ENCODE measurements around the gene CHMP3. TPM values are rescaled to one million over a fixed set of nuclear protein-coding genes. Genes with fewer than 3 reads are reported as not detected.
A peak's percentile ranks its signal among the peaks of the same experiment; 100 is the strongest.
"Not testable (repeated sequence)": the region's sequence is repeated elsewhere in the genome, so short reads cannot be mapped to it uniquely, and the experiment has no call there.

The CHMP3 gene
- 86.3 and 130 TPM in 2 replicates for total RNA-seq (2014; rRNA removed; shearing (Covaris generic))

GRCh38 chr2:86562922-86563649, at the start of gene CHMP3:
Gene CHMP3 (minus strand): TSS chr2:86563443. CDS start chr2:86563348, 95 bp downstream.
- peak; percentile 97 to 98 for DNase-seq (ENCODE audit: low read depth in 1 of 2, low spot score in 2 of 2)
- peaks cover 11% of the 10 kb centered on the region for H3K4me1 ChIP-seq (replicated peaks)
- H3K9me3 ChIP-seq (replicated peaks): no peaks in the 10 kb centered on the region
- peak within 1 kb of the TSS; percentile 99 for H3K27ac ChIP-seq
- H3K27me3 ChIP-seq (replicated peaks): no peaks in the 10 kb centered on the region
- H3K4me3 ChIP-seq: peak within 1 kb of the TSS; percentile 71
- H3K36me3 ChIP-seq: peaks cover 19% of the 10 kb centered on the region

DNA sequence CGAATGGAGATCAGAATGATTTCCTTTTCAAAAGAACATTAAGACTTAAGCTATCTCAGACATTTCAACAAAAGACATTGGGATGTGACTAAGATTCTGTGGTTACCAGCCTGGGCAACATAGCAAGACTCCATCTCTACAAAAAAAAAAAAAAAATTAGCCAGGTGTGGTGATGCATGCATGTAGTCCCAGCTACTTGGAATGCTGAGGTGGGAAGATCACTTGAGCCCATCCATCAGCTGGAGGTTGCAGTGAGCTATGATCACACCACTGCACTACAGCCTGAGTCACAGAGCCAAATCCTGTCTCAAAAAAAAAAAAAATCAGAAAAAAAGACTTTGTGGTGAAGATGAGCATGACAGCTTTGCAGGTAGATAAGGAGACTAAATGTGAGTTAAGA, 47.6 kb upstream of the CHMP3 start:
- no peaks in the 10 kb centered on the region for H3K9me3 ChIP-seq (replicated peaks)

GRCh38 chr2:86608832-86609410, 45.7 kb upstream of the CHMP3 start:
- H3K9me3 ChIP-seq (replicated peaks): 0 out of 2 replicates have a peak, but pooled peaks cover 2% of the 10 kb centered on the region
- no peaks in the 10 kb centered on the region for H3K27me3 ChIP-seq (replicated peaks)
- no peak overlapping the region for H3K4me3 ChIP-seq
- no peak overlapping the region for H3K27ac ChIP-seq
- H3K4me1 ChIP-seq (replicated peaks): no peaks in the 10 kb centered on the region
- H3K36me3 ChIP-seq: peaks cover 26% of the 10 kb centered on the region
- no peak for DNase-seq (ENCODE audit: low read depth in 1 of 2, low spot score in 2 of 2)

More for the DNA sequence above, 47.6 kb upstream of the CHMP3 start:
- H3K4me3 ChIP-seq: no peak overlapping the region
- no peaks in the 10 kb centered on the region for H3K27me3 ChIP-seq (replicated peaks)
- peaks cover 24% of the 10 kb centered on the region for H3K36me3 ChIP-seq
- H3K4me1 ChIP-seq (replicated peaks): no peaks in the 10 kb centered on the region
- no peak overlapping the region for H3K27ac ChIP-seq
- no peak for DNase-seq (ENCODE audit: low read depth in 1 of 2, low spot score in 2 of 2)

GRCh38 chr2:86603905-86604304, 40.7 kb upstream of the CHMP3 start:
- no peak overlapping the region for H3K4me3 ChIP-seq
- H3K27me3 ChIP-seq (replicated peaks): no peaks in the 10 kb centered on the region
- H3K27ac ChIP-seq: no peak overlapping the region
- H3K36me3 ChIP-seq: peaks cover 9% of the 10 kb centered on the region
- no peaks in the 10 kb centered on the region for H3K4me1 ChIP-seq (replicated peaks)
- H3K9me3 ChIP-seq (replicated peaks): 0 out of 2 replicates have a peak, but pooled peaks cover 2% of the 10 kb centered on the region
- no peak for DNase-seq (ENCODE audit: low read depth in 1 of 2, low spot score in 2 of 2)

DNA sequence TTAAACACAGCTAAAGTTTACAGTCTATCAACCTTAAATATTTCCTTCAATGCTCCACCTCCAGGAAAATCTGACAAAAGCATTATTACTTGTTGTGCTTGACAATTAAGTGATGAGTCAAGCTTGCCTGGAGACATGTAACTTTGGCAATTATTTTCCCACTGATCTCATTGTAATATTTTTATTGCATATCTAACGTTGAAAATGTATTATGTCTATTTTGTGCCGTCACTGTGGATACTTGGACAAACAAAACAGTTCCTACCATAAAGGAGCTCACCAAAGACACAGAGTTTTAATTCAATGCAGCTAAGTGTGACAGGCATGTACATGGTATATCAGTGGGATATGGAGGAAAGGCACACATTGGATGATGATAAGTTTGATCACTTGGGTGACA, 35.7 kb upstream of the CHMP3 start:
- Histone ChIP-seq H3K27ac (no peak overlapping the region), H3K4me3 (no peak overlapping the region), H3K4me1 (replicated peaks) (no peaks in the 10 kb centered on the region), H3K36me3 (no peaks in the 10 kb centered on the region), H3K9me3 (replicated peaks) (no peaks in the 10 kb centered on the region), H3K27me3 (replicated peaks) (no peaks in the 10 kb centered on the region)
- DNase-seq (ENCODE audit: low read depth in 1 of 2, low spot score in 2 of 2): no peak

DNA sequence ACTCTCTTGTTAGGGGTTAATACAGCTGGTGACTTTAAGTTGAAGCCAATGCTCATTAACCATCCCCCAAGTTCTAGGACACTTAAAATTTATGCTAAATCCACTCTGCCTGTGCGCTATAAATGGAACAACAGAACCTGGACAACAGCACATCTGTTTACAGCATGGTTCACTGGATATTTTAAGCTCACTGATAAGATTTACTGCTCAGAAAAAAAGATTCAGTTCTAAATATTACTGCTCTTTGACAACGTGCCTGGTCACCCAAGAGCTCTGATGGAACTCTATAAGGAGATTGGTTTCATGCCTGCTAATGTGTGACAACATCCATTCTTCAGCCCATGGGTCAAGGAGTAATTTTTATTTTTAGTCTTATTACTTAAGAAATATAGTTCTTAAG, 32.9 kb upstream of the CHMP3 start:
- Histone ChIP-seq H3K9me3 (replicated peaks) (no peaks in the 10 kb centered on the region), H3K27ac (no peak overlapping the region), H3K4me3 (no peak overlapping the region), H3K27me3 (replicated peaks) (no peaks in the 10 kb centered on the region), H3K36me3 (no peaks in the 10 kb centered on the region), H3K4me1 (replicated peaks) (no peaks in the 10 kb centered on the region)
- no peak for DNase-seq (ENCODE audit: low read depth in 1 of 2, low spot score in 2 of 2)

DNA sequence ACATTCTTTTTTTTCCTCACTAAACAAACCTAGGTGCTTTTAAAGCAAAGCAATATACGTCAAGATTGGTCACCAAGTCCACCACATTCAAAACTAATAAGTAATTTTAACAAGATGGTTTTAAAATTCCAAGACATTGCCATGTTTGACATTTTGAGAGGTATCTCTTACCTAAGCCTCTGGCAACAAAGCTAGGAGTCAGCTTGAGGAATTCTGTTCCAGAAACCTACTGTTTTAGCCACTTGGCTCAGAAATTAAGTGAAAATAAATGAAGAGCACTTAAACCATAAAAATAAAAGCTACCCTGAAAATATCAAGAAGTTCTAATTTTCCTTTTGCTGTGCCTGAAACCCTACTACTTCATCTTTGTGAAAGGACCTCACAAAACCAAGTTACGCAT, 30.0 kb upstream of the CHMP3 start:
- DNase-seq (ENCODE audit: low read depth in 1 of 2, low spot score in 2 of 2): no peak
- H3K27ac ChIP-seq: no peak overlapping the region
- no peaks in the 10 kb centered on the region for H3K27me3 ChIP-seq (replicated peaks)
- no peaks in the 10 kb centered on the region for H3K9me3 ChIP-seq (replicated peaks)
- H3K4me3 ChIP-seq: no peak overlapping the region
- H3K4me1 ChIP-seq (replicated peaks): no peaks in the 10 kb centered on the region
- H3K36me3 ChIP-seq: no peaks in the 10 kb centered on the region

DNA sequence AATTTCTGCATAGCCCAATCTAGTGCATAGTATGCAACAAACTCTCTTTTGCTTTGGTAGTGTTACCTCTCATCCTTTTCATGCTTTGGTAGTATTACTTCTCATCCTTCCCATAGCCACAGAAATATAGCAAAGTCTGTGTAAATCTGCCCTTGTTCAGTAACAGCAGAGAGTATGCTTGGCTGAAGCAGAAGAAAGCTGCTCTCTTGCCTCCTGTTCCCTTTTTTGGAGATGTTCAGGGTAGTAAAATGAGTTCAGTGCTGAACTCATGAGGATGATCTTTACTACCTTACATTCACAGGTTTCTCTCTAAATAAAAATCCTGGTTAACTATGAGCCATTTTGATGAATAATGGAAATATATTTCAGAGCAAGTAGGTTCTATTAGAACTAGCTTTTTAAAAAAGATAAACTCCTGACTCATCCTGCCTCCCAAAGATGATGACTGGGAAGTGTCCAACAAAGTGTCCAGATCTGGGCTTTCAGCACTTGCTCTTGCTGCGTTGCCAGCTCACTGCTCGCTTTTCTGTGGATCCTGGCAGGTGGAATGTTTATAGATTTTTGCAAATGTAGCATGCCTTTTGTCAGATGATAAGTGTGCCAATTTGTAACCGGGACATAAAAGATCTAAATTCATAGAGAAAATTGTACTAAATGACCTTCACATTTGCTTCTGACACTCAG, 29.4 kb upstream of the CHMP3 start:
- no peaks in the 10 kb centered on the region for H3K9me3 ChIP-seq (replicated peaks)
- no peaks in the 10 kb centered on the region for H3K36me3 ChIP-seq
- no peak overlapping the region for H3K27ac ChIP-seq
- no peak for DNase-seq (ENCODE audit: low read depth in 1 of 2, low spot score in 2 of 2)
- H3K27me3 ChIP-seq (replicated peaks): no peaks in the 10 kb centered on the region
- H3K4me3 ChIP-seq: no peak overlapping the region
- H3K4me1 ChIP-seq (replicated peaks): no peaks in the 10 kb centered on the region

DNA sequence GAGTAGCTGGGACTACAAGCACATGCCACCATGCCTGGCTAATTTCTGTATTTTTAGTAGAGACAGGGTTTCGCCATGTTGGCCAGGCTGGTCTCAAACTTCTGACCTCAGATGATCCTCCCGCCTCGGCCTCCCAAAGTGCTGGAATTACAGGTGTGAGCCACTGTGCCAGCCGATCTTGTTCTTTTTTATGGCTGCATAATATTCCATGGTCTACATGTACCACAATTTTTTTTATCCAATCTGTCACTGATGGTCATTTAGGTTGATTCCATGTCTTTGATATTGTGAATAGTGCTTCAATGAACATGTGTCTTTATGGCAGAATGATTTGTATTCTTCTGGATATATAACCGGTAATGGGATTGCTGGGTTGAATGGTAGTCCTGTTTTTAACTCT, 26.5 kb upstream of the CHMP3 start:
- not testable (repeated sequence) for H3K9me3 ChIP-seq (replicated peaks); DNase-seq (ENCODE audit: low read depth in 1 of 2, low spot score in 2 of 2); H3K4me3 ChIP-seq; H3K36me3 ChIP-seq; H3K27me3 ChIP-seq (replicated peaks); H3K27ac ChIP-seq; H3K4me1 ChIP-seq (replicated peaks)

GRCh38 chr2:86584151-86584913, 21.1 kb upstream of the CHMP3 start:
- Histone ChIP-seq H3K36me3 (no peaks in the 10 kb centered on the region), H3K4me1 (replicated peaks) (no peaks in the 10 kb centered on the region), H3K27me3 (replicated peaks) (no peaks in the 10 kb centered on the region; the same call in 1 of the 2 replicates), H3K4me3 (no peak overlapping the region), H3K9me3 (replicated peaks) (no peaks in the 10 kb centered on the region), H3K27ac (no peak overlapping the region)
- no peak for DNase-seq (ENCODE audit: low read depth in 1 of 2, low spot score in 2 of 2)

- Histone ChIP-seq H3K4me3 (no peak overlapping the region), H3K4me1 (replicated peaks) (no peaks in the 10 kb centered on the region), H3K27ac (no peak overlapping the region), H3K27me3 (replicated peaks) (no peaks in the 10 kb centered on the region; the same call in 1 of the 2 replicates), H3K36me3 (no peaks in the 10 kb centered on the region), H3K9me3 (replicated peaks) (no peaks in the 10 kb centered on the region)
- DNase-seq (ENCODE audit: low read depth in 1 of 2, low spot score in 2 of 2): no peak
These were observed 17.3 kb upstream of the CHMP3 start for GRCh38 chr2:86580560-86580959.

- Histone ChIP-seq H3K4me3 (no peak overlapping the region), H3K4me1 (replicated peaks) (no peaks in the 10 kb centered on the region), H3K27ac (no peak overlapping the region), H3K9me3 (replicated peaks) (no peaks in the 10 kb centered on the region), H3K27me3 (replicated peaks) (no peaks in the 10 kb centered on the region), H3K36me3 (no peaks in the 10 kb centered on the region)
- no peak for DNase-seq (ENCODE audit: low read depth in 1 of 2, low spot score in 2 of 2)
These were observed 14.7 kb upstream of the CHMP3 start for GRCh38 chr2:86577817-86578456.

GRCh38 chr2:86570059-86570458, 6.8 kb upstream of the CHMP3 start:
- Histone ChIP-seq H3K4me3 (no peak overlapping the region), H3K27me3 (replicated peaks) (no peaks in the 10 kb centered on the region), H3K36me3 (no peaks in the 10 kb centered on the region), H3K27ac (no peak overlapping the region), H3K4me1 (replicated peaks) (no peaks in the 10 kb centered on the region), H3K9me3 (replicated peaks) (no peaks in the 10 kb centered on the region)
- DNase-seq (ENCODE audit: low read depth in 1 of 2, low spot score in 2 of 2): no peak
